GM21825 (cell line): ENCODE data around the gene SKIL.
"Not testable (repeated sequence)": the region's sequence is repeated elsewhere in the genome, so short reads cannot be mapped to it uniquely, and the experiment has no call there.

ENCODE experiments used
- ATAC-seq: cut with Tn5 transposase; IDR thresholded peaks from one replicate; pipeline ENCODE4 v1.9.1; 2021; ENCODE audit warnings: mild to moderate bottlenecking, moderate library complexity; ENCODE audit not compliant: unreplicated experiment

Gene SKIL

GRCh38 chr3:170357176-170358041 is at the start of gene SKIL:
TSS of gene SKIL (plus strand) at chr3:170357715. CDS start at chr3:170360332, 2,617 bp downstream.
- peak; percentile 55 for ATAC-seq

- no peak for ATAC-seq
These were observed 48.5 kb upstream of the SKIL start for GRCh38 chr3:170309046-170309445.

- no peak for ATAC-seq
These were observed 39.6 kb upstream of the SKIL start for GRCh38 chr3:170317954-170318353.

- no peak for ATAC-seq
These were observed 36.9 kb upstream of the SKIL start for GRCh38 chr3:170320461-170321121.

- ATAC-seq, result no peak
These were observed 36.0 kb upstream of the SKIL start for GRCh38 chr3:170321321-170322034.

- ATAC-seq, result no peak
These were observed 34.8 kb upstream of the SKIL start for GRCh38 chr3:170322566-170323269.

- ATAC-seq, result no peak
These were observed 34.2 kb upstream of the SKIL start for GRCh38 chr3:170323331-170323730.

GRCh38 chr3:170324962-170325361 is 32.6 kb upstream of the SKIL start:
- no peak for ATAC-seq

DNA sequence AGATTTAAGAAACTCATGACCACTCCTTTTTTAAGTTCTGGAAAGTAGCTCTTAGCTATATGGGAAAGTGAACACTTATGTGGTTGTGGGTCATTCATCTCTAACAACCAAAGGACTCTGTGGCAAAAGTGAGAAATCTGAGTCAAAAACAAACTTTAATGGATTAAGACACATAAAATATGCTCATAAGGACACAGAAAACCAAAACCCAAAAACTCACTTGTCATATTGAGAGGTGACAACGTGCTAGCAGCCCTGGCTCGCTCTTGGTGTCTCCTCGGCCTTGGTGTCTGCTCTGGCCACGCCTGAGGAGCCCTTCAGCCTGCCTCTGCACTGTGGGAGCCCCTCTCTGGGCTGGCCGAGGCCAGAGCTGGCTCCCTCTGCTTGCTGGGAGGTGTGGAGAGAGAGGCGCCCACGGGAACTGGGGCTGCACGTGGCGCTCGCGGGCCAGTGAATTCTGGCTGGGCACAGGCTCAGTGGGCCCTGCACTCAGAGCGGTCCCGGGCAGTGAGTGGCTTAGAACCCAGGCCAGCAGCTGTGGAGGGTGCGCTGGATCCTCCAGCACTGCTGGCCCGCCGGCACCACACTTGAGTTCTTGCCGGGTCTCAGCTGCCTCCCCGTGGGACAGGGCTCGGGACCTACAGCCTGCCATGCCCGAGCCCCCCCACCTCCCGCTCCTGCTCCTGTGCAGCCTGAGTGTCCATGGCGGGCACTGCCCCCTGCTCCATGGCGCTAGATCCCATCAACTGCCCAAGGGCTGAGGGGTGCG is 30.3 kb upstream of the SKIL start:
- no peak for ATAC-seq

DNA sequence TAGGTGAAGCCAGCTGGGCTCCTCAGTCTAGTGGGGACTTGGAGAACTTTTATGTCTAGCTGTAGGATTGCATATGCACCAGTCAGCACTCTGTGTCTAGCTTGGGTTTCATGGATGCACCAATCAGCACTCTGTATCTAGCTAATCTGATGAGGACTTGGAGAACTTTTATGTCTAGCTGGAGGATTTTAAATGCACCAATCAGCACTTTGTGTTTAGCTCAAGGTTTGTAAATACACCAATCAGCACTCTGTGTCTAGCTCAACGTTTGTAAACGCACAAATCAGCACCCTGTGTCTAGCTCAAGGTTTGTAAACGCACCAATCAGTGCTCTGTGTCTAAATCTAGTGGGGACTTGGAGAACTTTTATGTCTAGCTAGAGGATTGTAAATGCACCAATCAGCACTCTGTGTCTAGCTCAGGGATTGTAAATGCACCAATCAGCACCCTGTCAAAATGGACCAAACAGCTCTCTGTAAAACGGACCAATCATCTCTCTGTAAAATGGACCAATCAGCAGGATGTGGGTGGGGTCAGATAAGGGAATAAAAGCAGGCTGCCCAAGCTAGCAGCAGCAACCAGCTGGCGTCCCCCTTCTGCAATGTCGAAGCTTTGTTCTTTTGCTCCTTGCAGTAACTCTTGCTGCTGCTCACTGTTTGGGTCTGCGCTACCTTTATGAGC is 29.5 kb upstream of the SKIL start:
- ATAC-seq, result not testable (repeated sequence)

DNA sequence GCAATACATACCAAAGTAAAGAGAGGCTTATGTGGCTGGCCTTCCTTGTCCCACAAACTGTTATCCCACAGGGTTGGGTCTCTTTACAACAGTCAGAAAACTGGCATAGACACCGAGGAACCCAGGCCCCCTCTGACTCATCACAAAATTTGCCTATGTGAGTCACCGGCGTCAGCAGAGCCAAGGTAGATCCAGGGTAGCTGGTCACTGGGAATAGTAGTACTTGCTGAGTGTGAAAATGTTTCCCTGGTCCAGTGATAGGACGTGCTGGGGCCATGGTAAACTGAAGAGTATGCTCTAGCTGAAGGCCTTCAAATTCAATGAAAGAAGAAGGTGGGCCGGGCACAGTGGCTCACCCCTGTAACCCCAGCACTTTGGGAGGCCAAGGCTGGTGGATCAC is 27.1 kb upstream of the SKIL start:
- ATAC-seq, result no peak

DNA sequence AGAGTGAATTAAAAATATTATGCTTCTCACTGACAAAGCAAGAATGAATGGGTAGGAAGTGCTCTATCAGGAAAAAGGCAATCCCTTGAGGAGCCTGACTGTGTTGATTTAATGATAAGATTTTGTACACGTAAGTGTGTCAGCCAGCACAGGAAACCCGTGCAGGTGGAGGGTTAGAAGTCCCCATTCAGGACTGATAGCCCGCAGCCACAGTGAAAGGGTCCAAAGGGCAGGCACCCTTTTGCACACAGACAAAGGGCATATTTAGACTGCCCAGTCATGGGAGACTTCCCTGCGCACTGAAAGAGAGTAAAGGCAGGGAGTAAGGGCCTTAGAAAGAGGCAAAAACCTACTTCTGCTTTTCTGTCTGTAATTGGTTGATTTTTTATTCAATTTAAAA is 26.4 kb upstream of the SKIL start:
- ATAC-seq, result no peak

DNA sequence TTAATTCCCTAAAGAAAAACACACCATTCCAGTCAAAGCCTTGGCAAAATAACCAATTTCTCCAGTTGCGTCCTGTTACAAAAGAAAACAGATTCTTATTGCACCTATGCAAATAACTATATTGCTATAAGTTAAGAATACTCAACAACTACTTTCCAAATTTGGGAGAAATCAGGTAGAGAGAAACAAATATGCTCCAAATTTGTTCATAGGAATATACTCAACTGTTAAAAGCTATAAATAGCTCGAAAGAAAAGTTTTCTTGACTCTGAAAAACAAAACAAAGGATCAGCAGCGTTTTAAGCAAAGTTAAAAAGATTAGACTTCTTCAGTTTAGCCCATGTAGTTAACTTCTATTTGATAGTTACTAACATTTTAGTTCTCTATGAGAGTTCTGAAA is 20.1 kb upstream of the SKIL start:
- ATAC-seq, result no peak

DNA sequence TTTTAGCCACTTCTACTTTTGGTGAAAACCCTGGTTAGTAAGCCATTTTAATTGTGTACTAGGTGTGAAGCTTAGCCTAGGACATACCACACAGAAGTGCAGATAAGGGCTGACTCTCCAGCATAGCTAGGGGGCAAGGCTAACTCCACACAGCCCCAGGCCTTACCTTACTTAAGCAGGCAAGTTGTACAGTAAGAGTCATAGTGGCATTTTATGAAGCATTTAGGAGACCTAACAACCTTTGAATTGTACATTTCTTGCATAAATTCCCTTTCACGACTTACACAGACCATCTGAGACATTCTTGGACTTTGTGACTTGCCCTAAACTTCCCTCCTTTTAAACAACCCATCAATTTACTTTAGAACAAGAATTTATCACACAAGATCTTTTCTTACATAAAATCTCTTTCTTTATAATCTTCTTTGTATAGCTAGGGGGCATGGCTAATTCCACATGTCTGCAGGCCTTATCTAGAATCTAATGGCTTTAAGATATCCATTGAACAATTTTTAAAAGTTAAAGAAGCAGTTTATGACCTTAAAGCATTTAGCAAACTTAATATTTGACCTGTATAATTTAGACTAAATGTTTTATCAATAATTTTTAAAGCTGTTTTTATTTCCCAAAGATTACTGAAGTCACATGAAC is 18.7 kb upstream of the SKIL start:
- no peak for ATAC-seq

DNA sequence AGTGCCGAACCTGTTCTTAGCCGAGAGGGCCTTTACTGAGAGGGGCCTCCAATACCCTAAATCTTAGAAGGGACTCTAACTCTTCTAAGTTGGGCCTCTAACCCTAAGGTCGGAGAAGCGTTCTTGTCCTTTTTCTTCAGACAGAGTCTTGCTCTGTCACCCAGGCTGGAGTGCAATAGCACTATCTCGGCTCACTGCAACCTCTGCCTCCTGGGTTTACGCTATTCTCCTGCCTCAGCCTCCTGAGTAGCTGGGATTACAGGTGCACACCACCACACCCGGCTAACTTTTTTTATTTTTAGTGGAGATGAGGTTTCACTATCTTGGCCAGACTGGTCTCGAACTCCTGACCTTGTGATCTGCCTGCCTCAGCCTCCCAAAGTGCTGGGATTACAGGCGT is 15.2 kb upstream of the SKIL start:
- not testable (repeated sequence) for ATAC-seq

DNA sequence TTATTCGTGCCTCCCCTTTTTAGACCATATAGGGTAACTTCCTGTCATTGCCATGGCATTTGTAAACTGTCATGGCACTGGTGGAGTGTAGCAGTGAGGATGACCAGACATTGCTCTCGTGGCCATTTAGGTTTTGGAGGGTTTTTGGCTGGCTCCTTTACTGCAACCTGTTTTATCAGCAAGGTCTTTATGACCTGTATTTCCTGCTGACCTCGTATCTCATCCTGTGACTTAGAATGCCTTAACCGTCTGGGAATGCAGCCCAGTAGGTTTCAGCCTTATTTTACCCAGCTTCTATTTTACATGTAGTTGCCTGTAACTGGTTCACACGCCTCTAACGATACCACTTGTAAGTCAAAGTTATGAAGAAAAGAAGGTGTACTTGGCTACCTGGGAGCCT is 13.7 kb upstream of the SKIL start:
- not testable (repeated sequence) for ATAC-seq

DNA sequence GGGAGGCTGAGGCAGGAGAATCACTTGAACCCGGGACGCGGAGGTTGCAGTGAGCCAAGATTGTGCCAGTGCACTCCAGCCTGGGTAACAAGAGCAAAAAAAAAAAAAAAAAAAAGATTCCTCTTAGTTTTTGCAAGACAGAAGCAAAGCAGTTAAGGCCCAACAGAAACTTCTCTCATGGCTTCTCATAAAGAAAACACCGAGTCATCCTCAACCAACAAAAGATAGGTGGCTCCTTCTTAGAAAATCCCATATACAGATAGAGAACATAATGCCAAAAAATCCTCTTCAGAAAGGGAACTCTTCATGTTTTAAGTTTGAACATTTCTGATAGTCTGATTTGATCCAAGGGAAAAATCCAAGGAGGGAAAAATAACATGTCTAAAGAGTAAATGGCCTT is 12.5 kb upstream of the SKIL start:
- ATAC-seq, result no peak

GRCh38 chr3:170346481-170347392 is 10.8 kb upstream of the SKIL start:
- ATAC-seq, result no peak
